ENCODE data around the gene ATXN7L2.
A peak's percentile ranks its signal among the peaks of the same experiment; 100 is the strongest.

The ATXN7L2 gene

GRCh38 chr1:109528712-109529111, 45.0 kb downstream of the ATXN7L2 start:
- DNase-seq, result no peak

GRCh38 chr1:109529881-109530456, 46.3 kb downstream of the ATXN7L2 start:
- no peak for DNase-seq

GRCh38 chr1:109530457-109531087, 46.9 kb downstream of the ATXN7L2 start:
- no peak for DNase-seq

- DNase-seq, result no peak
Measured at GRCh38 chr1:109531380-109531779, 47.7 kb downstream of the ATXN7L2 start.

GRCh38 chr1:109531826-109532364, 48.2 kb downstream of the ATXN7L2 start:
- no peak for DNase-seq

GRCh38 chr1:109532365-109533136, 48.8 kb downstream of the ATXN7L2 start:
- peak; percentile 92 for DNase-seq

- DNase-seq, result no peak
Measured at GRCh38 chr1:109534307-109534858, 50.7 kb downstream of the ATXN7L2 start.

GRCh38 chr1:109535481-109535880, 51.8 kb downstream of the ATXN7L2 start:
- DNase-seq, result no peak

- no peak for DNase-seq
Measured at GRCh38 chr1:109535971-109536491, 52.3 kb downstream of the ATXN7L2 start.

- DNase-seq, result no peak
Measured at GRCh38 chr1:109537450-109538178, 53.9 kb downstream of the ATXN7L2 start.

- DNase-seq, result no peak
Measured at GRCh38 chr1:109538827-109539555, 55.3 kb downstream of the ATXN7L2 start.

- no peak for DNase-seq
Measured at GRCh38 chr1:109539676-109540075, 56.0 kb downstream of the ATXN7L2 start, which contains the start of gene GPR61. GPR61 (plus strand) TSS chr1:109539872; CDS start chr1:109543023, 3,151 bp downstream.

GRCh38 chr1:109541102-109541501, 57.4 kb downstream of the ATXN7L2 start:
- no peak for DNase-seq
